ENCODE measurements around the gene CAND2.
"Not testable (repeated sequence)": the region's sequence is repeated elsewhere in the genome, so short reads cannot be mapped to it uniquely, and the experiment has no call there.

CAND2 gene

DNA sequence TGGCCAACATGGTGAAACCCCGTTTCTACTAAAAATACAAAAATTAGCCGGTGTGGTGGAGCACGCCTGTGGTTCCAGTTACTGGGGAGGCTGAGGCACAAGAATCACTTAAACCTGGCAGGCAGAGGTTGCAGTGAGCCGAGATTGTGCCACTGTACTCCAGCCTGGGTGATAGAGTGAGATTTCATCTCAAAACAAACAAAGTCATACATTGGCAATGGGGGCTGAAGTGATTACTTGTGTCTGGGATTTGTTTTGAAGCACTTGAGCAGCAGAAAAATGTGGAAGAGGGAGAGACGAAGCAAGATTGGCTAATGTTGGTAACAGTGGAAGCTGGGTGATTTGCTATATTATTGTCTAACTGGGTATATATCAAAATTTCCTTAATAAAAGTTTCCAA lies 24.0 kb upstream of the CAND2 start:
- no peak for DNase-seq

- DNase-seq = no peak
Observed at GRCh38 chr3:12773030-12773709, 23.3 kb upstream of the CAND2 start.

- no peak for DNase-seq
Observed at GRCh38 chr3:12773710-12774086, 22.8 kb upstream of the CAND2 start.

DNA sequence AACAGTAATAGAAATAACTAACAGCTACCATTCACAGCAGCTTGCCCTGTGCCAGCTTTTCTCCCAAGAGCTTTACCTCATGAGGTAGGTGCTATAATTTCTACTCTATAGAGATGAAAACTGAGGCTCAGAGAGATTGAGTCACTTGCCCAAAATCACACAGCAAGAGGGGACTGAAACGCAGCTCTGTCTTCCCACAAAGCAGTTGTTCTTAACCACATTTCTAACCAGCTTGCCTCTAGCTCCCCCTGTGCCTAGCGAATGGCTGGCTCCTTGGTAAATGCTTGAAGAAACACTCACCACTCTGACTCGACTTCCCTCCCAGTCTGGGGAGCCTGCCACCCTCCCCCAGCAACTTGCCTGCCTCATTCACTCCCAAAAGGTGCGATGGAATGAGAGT lies 21.9 kb upstream of the CAND2 start:
- no peak for DNase-seq

- DNase-seq = no peak
Observed at GRCh38 chr3:12775226-12775625, 21.3 kb upstream of the CAND2 start.

DNA sequence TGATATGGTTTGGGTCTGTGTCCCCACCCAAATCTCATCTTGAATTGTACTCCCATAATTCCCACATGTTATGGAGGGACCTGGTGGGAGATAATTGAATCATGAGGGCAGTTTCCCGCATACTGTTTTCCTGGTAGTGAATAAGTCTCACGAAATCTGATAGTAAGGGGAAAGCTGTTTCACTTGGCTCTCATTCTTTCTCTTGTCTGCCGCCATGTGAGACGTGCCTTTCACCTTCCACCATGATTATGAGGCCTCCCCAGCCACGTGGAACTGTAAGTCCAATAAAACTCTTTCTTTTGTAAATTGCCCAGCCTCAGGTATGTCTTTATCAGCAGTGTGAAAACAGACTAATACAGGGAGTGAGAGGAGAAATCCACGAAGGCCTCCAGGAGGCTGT lies 20.5 kb upstream of the CAND2 start:
- not testable (repeated sequence) for DNase-seq

- DNase-seq = no peak
Observed at GRCh38 chr3:12777171-12777570, 19.3 kb upstream of the CAND2 start.

DNA sequence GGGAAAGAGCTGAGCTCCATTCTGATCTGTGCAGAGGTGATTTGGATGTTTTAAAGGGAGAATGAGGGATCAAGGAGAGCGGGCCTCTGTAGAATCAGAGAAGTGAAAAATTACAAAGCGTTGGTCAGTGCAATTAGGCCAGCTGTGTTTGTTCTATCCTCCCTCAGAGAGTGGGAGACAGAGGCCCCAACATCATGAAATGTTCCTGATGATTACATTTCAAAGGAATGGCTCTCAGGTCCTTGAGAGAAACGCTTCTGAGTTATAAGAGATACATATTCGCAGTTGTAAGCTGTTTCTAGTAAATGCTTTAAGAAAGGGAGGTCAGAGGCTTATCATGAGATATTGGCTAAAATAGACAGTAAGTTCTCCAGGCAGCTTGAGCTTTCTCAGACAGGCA lies 15.7 kb upstream of the CAND2 start:
- DNase-seq = no peak

GRCh38 chr3:12782172-12782815 lies 14.2 kb upstream of the CAND2 start:
- DNase-seq = no peak

GRCh38 chr3:12785096-12785495 lies 11.4 kb upstream of the CAND2 start:
- no peak for DNase-seq

DNA sequence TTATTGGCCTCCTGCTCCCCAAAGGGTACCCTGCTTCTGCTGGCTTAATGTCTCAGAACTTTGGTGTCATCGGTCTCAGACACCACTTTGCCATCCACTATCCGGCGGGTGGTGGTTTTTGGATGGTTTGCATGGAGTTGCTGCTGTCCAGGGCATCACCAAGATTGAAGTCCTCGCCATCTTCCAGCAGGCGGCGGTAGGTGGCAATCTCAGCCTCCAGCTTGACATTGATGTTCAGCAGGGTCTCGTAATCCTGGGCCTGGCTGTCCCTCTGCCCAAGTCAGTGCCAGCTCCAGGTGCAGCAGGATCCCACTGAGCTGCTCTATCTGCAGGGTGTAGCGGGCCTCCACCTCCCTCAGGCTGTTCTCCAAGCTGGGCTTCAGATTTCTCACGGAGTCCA lies 9.1 kb upstream of the CAND2 start:
- DNase-seq = not testable (repeated sequence)

DNA sequence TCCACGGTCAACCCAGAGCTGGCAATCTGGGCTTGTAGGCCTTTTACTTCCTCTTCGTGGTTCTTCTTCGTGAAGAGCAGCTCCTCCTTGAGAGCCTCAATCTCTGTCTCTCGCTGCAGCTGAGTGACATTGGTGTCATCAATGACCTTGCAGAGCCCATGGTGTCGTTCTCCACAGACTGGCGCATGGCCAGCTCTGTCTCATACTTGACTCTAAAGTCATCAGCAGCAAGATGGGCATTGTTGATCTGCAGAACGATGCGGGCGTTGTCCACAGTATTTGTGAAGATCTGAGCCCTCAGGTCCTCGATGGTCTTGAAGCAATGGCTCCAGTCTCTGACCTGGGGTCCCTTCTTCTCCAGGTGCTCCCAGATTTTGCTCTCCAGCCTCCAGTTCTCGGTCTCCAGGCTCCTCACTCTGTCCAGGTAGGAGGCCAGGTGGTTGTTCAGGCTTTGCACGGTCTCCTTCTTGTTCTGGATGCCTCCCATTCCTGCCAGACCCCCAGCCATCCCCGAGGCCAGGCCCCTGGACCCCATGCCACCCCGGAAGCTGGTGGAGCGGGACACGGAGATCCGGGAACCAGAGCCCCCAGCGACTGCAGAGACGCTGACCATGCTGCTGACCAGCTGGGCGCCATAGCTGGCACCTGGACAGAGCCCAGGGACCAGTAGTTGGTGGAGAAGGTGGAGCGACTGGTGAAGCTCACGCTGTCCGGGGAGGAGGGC lies 8.4 kb upstream of the CAND2 start:
- not testable (repeated sequence) for DNase-seq

GRCh38 chr3:12791430-12791829 lies 5.0 kb upstream of the CAND2 start:
- no peak for DNase-seq

DNA sequence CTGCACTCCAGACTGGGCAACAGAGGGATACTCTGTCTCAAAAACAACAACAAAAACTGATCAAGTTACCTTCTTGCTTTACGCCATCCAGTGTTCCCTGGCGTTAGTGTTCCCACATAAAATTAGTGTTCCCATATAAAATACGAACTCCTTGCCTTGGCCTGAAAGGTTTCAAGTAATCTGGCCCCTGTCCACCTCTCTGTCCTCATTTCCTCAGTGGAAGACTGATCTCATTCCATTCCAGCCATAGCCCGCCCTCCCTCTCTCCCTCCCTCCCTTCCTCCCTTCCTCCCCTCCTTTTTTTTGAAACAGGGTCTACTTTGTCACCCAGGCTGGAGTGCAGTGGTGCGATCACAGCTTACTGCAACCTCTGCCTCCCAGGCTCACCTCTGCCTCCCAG lies 2.8 kb upstream of the CAND2 start:
- no peak for DNase-seq

DNA sequence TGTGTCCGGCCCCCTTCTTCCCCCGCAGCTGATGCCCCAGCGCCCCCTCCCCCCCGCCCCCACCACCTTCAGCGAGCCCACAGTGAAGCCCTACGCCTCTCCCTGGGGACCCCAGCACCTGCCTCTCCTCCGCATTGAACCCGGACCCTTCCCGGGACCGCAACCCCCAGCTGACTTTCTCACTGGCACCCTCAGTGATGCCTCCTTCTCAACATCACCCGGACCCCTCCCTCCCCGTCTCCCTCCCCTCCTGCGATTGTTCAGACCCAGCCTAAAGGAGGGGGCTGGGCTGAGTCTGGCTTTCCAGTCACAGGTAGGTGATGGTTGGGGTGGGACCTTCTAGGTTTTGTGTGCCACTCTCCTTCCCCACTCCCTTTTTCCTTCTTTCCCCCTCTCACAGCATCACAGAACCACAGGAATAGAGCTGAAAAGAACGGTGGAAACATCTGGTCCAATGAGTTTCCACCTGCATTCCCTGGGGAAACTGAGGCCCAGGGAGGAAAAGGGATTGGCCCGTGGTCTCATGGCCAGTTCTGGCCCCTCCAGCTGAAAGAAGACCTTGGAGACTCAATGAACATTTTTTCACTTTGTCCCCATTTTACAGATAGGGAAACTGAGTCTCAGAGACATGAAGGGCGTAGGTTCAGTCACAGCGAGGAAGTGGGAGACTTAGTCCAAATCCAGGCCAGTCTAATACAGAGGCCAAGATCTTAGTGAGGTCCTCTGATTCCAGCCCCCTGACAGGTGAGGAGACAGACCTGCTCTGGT lies 828 bp downstream of the CAND2 start:
- no peak for DNase-seq

GRCh38 chr3:12797892-12798558 lies 1.5 kb downstream of the CAND2 start:
- DNase-seq = no peak

- DNase-seq = no peak
Observed at GRCh38 chr3:12798559-12799179, 2.2 kb downstream of the CAND2 start.

DNA sequence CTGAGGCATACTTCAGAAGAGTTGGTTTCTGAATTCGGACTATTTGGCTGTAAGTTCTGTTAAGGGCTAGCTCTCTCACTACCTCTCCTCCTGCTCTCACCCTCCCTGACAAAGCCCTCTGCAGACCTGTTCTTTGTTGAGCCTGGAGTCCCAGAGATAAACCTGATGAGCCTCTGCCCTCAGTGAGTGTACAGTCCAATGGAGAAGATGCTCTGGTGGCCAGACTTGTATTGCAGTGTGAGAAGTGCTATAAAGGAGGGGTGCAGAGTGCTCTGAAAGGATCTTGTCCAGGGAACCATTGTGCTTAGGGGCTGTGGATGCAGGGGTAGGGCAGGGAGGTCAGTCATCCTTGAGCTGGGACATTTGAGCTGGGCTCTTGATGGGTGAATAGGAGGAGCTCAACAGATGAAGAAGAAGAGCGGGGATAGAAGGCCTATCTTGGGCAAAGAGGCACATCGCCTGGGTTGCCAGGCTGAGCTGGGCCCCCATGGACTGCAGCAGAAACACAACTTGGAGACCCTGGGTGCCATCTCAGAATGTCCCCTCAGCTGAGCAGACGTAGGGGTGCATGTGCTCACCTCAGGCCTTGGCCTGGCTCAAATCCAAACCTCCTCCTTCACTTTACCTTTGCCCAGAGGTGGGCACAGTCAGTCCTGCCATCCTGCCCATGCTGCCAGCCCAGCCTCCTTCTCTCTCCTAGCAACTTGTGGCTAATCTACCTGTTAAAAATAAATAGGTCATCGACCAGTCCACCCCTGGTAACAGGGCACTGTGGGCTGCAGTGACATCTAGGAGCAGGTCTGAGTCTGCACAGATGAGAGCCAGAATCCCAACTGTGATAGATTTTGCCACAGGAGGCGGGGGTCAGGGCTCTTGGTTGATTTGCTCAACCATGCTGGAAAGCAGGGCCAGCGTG lies 3.3 kb downstream of the CAND2 start:
- DNase-seq = no peak

DNA sequence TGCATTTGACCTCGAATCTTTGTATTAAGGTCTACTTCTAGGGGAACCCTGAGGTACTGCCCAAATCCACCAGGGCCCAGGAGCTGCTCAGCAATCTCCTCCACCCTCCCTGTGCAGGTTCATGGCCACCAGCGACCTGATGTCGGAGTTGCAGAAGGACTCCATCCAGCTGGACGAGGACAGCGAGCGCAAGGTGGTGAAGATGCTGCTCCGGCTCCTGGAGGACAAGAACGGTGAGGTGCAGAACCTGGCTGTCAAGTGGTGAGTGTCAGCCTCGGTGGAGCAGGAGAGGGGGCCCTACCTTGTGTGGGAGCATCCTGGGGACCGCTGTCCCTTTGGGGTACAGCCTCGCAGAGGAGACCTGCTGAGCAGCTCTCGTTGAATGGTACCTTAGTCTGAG lies 6.9 kb downstream of the CAND2 start:
- DNase-seq = no peak

DNA sequence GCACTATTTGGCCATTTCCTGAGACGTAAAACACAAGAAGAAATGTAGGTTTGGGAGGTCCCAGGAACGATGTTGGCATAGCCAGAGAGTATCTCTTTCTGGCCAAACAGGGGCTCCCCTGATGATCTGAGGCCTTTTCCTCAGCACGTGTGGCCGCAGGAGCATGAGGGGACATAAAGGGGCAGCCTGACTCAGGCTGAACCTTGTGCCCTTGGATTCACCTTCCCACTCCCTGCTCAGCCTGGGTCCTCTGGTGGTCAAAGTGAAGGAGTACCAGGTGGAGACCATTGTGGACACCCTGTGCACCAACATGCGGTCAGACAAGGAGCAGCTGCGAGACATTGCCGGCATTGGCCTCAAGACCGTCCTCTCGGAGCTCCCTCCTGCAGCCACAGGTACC lies 10.6 kb downstream of the CAND2 start:
- DNase-seq = no peak

DNA sequence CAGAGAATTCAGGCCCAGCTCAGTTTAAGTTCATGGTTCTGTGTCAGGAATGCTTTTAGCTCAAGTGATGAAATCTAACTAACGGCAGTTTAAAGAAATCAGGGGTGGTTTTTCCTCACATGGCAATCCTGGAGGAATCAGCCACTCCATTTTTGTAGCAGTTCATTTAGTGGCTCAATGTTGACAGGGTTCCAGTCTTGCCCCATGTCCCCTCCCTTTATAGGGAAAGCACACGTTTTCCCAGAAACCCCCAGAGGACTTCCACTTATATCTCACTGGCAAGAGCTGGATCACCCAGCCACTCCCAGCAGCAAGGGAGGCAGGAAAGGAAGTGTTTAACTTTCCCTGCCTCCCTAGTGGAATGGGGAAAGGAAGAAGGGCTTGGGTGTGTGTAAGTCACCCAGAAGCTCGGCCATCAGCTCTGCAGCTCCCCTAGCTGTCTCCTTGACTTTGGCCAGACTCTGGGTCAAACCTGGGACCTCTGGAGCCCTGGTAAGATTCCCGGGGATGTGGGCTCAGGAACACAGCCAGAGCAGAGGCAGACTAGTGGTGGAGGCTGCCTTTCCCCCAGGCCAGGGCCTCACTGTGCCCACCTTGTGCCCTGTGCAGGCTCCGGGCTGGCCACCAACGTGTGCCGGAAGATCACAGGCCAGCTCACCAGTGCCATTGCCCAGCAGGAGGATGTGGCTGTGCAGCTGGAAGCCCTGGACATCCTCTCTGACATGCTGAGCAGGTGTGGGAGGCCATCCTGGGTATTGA lies 11.3 kb downstream of the CAND2 start:
- DNase-seq = no peak
